CD4-positive, alpha-beta T cell treated with Interleukin-4 for 4 hours (primary cell): ENCODE results near the gene SLC4A1.

Experiments used
- DNase-seq: peaks from one replicate; pipeline ENCODE4 v3.0.0-alpha.2; 2020

Gene SLC4A1

GRCh38 chr17:44203731-44204440 is 64.0 kb downstream of the SLC4A1 start:
- peak; percentile 60 for DNase-seq

- DNase-seq: no peak
These were observed 65.2 kb downstream of the SLC4A1 start for GRCh38 chr17:44202756-44203155.

- DNase-seq: no peak
These were observed 67.3 kb downstream of the SLC4A1 start for GRCh38 chr17:44200478-44201155.

- DNase-seq: peak; percentile 99
These were observed 68.1 kb downstream of the SLC4A1 start, which contains the start of gene ATXN7L3 for GRCh38 chr17:44199553-44200477. ATXN7L3 (minus strand) TSS chr17:44199884; CDS start chr17:44198070, 1,814 bp downstream.

GRCh38 chr17:44198721-44199552 is 69.0 kb downstream of the SLC4A1 start:
- peak; percentile 44 for DNase-seq
